Karpas-422 (cell line): Measurements from ENCODE around the gene TMEM116. TPM values are rescaled to one million over a fixed set of nuclear protein-coding genes. Genes with fewer than 3 reads are reported as not detected.
"Not testable (repeated sequence)": the region's sequence is repeated elsewhere in the genome, so short reads cannot be mapped to it uniquely, and the experiment has no call there.

Experiments used
- DNase-seq: peaks from one replicate; pipeline ENCODE4 v3.0.0-alpha.2; 2015
- H2AFZ ChIP-seq: fragments of 200-600 bp; sonication (generic); 2 replicates; pipeline ENCODE4 v1.6.1; 2014; ENCODE audit warnings: antibody characterized with exemption, low read length, mixed read lengths
- H3K27ac ChIP-seq: fragments of 200-600 bp; sonication (generic); 2 replicates; pipeline ENCODE4 v1.5.1; 2014; ENCODE audit warnings: mild to moderate bottlenecking, low read length, moderate library complexity
- H3K27me3 ChIP-seq: fragments of 200-600 bp; sonication (generic); 2 replicates; pipeline ENCODE4 v1.6.1; 2014; ENCODE audit warnings: low read length, mixed read lengths
- H3K36me3 ChIP-seq: fragments of 200-600 bp; sonication (generic); 2 replicates; pipeline ENCODE4 v1.6.1; 2014; ENCODE audit warnings: low read length, mixed read lengths; ENCODE audit not compliant: insufficient read depth
- H3K4me1 ChIP-seq: fragments of 200-600 bp; sonication (generic); 2 replicates; pipeline ENCODE4 v1.6.1; 2014; ENCODE audit warnings: mild to moderate bottlenecking, low read length, mixed read lengths
- H3K4me2 ChIP-seq: fragments of 200-600 bp; sonication (generic); 2 replicates; pipeline ENCODE4 v1.6.1; 2014; ENCODE audit warnings: low read length, low read depth, mild to moderate bottlenecking; ENCODE audit not compliant: poor library complexity, severe bottlenecking
- H3K4me3 ChIP-seq: fragments of 200-600 bp; sonication (generic); 2 replicates; pipeline ENCODE4 v1.5.1; 2014; ENCODE audit warnings: mild to moderate bottlenecking, antibody characterized with exemption, low read length, mixed read lengths
- H3K79me2 ChIP-seq: fragments of 200-600 bp; sonication (generic); 2 replicates; pipeline ENCODE4 v1.6.1; 2014; ENCODE audit warnings: mild to moderate bottlenecking, low read length, mixed read lengths
- H3K9ac ChIP-seq: fragments of 200-600 bp; sonication (generic); 2 replicates; pipeline ENCODE4 v1.6.0; 2014; ENCODE audit warnings: low read length
- H3K9me2 ChIP-seq: fragments of 200-600 bp; sonication (generic), shearing (Covaris generic); replicated peaks from 2 replicates; pipeline ENCODE4 v1.6.0; 2014; ENCODE audit warnings: mild to moderate bottlenecking, low read length, moderate library complexity; ENCODE audit not compliant: insufficient read depth
- H3K9me3 ChIP-seq: fragments of 300-700, 200-600 bp; sonication (generic); 2 replicates; pipeline ENCODE4 v1.6.1; 2014; ENCODE audit warnings: low read length, mixed read lengths
- H4K20me1 ChIP-seq: fragments of 200-600 bp; sonication (generic); 2 replicates; pipeline ENCODE4 v1.6.1; 2014; ENCODE audit warnings: mild to moderate bottlenecking, antibody characterized with exemption, low read length, low read depth; ENCODE audit not compliant: insufficient read depth
- total RNA-seq: library from RNA; depleted of rRNA; stranded (reverse); fragments of >200 nt; shearing (Covaris generic); gene quantifications from 2 replicates; pipeline ENCODE4 v1.2.3, GENCODE V29; 2014; ENCODE audit warnings: low replicate concordance

Gene TMEM116
- total RNA-seq, 1 experiment from 2014 or later: 56.6 TPM

DNA sequence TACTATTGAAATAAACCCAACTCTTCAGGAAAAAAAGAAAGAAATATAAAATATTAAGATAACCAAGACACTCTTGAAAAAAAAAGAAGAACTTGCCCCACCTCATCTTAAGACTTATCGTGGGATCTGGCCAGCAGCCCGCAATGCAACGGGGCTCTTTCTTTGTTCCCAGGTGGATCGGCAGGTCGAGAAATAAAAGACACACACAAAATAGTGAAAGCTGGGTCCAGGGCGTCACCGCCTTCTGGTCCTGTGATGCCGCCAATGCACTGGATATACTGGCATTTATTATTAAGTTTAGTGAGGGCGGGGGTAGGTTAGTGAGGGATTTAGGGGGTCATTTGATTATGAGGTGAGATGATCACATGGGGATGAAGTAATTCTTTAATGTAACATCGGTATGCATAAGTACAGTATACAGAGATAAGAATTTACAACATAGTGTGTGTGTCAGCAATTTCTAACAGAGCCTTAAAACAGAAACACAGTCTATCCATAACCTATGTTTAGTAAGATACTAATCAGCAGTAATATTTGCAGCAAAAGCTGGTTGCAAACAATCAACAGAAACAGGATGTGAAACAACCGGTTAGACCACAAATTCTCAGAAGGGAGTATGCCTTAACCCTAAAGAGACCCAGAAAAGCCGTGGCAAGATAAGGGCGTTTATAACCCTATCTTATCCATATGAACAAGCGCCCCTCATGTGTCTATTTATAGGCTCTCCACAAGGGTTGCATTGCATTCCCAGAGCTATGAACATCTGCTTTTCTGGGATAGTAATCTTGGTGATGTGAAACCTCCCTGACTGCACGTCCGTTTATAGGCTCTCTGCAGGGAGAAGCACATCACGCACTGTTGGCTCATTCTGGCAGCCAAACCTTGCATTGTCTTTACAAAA is 18.5 kb downstream of the TMEM116 start:
- H3K9ac ChIP-seq: peak overlapping the region; percentile 72
- H3K36me3 ChIP-seq, H4K20me1 ChIP-seq, H3K9me2 ChIP-seq, H3K27me3 ChIP-seq, H3K9me3 ChIP-seq: not testable (repeated sequence)
- H3K79me2 ChIP-seq: peaks cover 16% of the 10 kb centered on the region
- peak overlapping the region; percentile 97 for H3K27ac ChIP-seq
- H3K4me2 ChIP-seq: peak overlapping the region; percentile 79
- H3K4me3 ChIP-seq: peak overlapping the region; percentile 50
- peaks cover 78% of the 10 kb centered on the region for H3K4me1 ChIP-seq
- peak; percentile 85 for DNase-seq
- 0 out of 2 replicates have a peak overlapping the region, but pooled peaks have one; percentile 37 for H2AFZ ChIP-seq

DNA sequence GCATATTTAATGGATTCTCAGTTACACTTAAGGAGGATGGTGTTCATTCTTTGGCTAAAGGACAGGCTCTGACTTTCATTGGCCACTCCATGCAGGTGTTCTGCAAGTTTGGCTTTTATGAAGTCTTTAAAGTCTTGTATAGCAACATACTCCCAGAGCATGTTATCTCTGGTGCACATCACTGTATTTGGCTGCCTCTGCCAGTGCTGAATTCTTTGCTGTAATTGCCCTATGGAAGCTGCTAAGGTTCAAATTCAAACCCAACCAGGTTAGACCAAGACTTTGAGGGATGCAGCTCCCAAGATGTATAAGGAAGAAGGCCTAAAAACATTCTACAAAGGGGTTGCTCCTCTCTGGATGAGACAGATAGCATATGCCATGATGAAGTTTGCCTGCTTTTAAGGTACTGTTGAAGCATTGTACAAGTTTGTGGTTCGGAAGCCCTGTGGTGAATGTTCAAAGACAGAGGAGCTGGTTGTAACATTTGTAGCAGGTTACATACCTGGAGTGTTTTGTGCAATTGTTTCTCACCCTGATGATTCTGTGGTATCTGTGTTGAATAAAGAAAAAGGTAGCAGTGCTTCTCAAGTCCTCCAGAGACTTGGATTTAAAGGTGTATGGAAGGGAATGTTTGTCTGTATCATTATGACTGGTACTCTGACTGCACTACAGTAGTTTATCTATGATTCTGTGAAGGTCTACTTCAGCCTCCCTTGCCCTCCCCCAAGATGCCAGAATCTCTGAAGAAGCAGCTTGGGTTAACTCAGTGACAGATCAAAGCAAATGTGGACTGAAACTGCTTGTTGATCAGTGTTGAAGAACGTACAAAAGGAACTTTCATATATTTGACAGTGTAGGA is 19.4 kb downstream of the TMEM116 start:
- H3K4me3 ChIP-seq: peak overlapping the region; percentile 50
- H3K9ac ChIP-seq: peak overlapping the region; percentile 72
- peak overlapping the region; percentile 97 for H3K27ac ChIP-seq
- H3K79me2 ChIP-seq: peaks cover 16% of the 10 kb centered on the region
- H3K36me3 ChIP-seq: no peaks in the 10 kb centered on the region; the same call in 1 of the 2 replicates
- no peaks in the 10 kb centered on the region for H4K20me1 ChIP-seq
- no peaks in the 10 kb centered on the region for H3K9me3 ChIP-seq
- peak overlapping the region; percentile 26; the same call in 1 of the 2 replicates for H2AFZ ChIP-seq
- peak; percentile 68 for DNase-seq
- H3K4me1 ChIP-seq: peaks cover 70% of the 10 kb centered on the region
- H3K4me2 ChIP-seq: peak overlapping the region; percentile 79
- H3K9me2 ChIP-seq: no peaks in the 10 kb centered on the region
- H3K27me3 ChIP-seq: no peaks in the 10 kb centered on the region

DNA sequence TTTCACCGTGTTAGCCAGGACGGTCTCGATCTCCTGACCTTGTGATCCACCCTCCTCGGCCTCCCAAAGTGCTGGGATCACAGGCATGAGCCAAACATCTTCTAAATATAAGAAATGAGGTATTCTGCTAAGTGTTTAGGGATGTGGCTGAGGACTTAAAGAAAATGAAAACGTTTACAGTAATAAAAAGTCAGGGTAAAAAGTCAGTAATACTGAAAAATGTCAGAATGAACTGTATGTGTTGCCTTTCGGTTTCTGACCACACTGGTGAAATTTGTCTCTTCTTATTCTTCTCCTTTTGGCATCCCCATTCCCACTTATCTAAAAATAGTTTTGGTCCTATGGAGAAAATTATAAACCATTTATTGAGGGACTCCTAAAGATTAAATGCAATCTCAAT is 20.5 kb downstream of the TMEM116 start:
- H3K36me3 ChIP-seq: no peaks in the 10 kb centered on the region; the same call in 1 of the 2 replicates
- H3K9me2 ChIP-seq: no peaks in the 10 kb centered on the region
- no peaks in the 10 kb centered on the region for H4K20me1 ChIP-seq
- peak overlapping the region; percentile 50 for H3K4me3 ChIP-seq
- H3K4me1 ChIP-seq: peaks cover 59% of the 10 kb centered on the region
- H2AFZ ChIP-seq: no peak overlapping the region
- DNase-seq: no peak
- peak overlapping the region; percentile 79 for H3K4me2 ChIP-seq
- peak overlapping the region; percentile 72 for H3K9ac ChIP-seq
- H3K27ac ChIP-seq: peak overlapping the region; percentile 97
- H3K9me3 ChIP-seq: no peaks in the 10 kb centered on the region
- H3K79me2 ChIP-seq: peaks cover 15% of the 10 kb centered on the region
- H3K27me3 ChIP-seq: no peaks in the 10 kb centered on the region

DNA sequence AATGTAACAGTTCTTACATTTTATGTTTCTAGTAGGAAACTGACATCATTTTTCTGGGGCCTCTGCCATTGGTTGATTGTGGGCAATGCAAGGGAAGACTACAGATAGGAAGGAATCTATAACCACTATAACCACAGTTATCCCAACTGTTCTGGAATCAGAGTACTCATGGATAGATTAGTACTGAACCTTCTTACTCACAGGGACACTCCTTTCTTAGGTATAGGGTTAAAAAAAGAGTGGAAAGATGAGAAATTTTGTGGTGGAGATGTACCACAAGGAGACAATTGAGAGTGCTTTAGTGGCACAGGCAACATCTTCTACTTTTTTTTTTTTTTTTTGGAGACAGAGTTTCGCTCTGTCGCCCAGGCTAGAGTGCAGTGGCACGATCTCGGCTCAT is 21.0 kb downstream of the TMEM116 start:
- H2AFZ ChIP-seq: peak overlapping the region; percentile 68; the same call in 1 of the 2 replicates
- H3K79me2 ChIP-seq: peaks cover 12% of the 10 kb centered on the region
- peak overlapping the region; percentile 97 for H3K27ac ChIP-seq
- H3K9me3 ChIP-seq: no peaks in the 10 kb centered on the region
- peak overlapping the region; percentile 79 for H3K4me2 ChIP-seq
- no peaks in the 10 kb centered on the region; the same call in 1 of the 2 replicates for H3K36me3 ChIP-seq
- H3K9me2 ChIP-seq: no peaks in the 10 kb centered on the region
- H3K4me3 ChIP-seq: no peak overlapping the region
- H3K9ac ChIP-seq: 0 out of 2 replicates have a peak overlapping the region, but pooled peaks have one; percentile 22
- no peaks in the 10 kb centered on the region for H3K27me3 ChIP-seq
- peaks cover 54% of the 10 kb centered on the region for H3K4me1 ChIP-seq
- DNase-seq: no peak
- no peaks in the 10 kb centered on the region for H4K20me1 ChIP-seq

DNA sequence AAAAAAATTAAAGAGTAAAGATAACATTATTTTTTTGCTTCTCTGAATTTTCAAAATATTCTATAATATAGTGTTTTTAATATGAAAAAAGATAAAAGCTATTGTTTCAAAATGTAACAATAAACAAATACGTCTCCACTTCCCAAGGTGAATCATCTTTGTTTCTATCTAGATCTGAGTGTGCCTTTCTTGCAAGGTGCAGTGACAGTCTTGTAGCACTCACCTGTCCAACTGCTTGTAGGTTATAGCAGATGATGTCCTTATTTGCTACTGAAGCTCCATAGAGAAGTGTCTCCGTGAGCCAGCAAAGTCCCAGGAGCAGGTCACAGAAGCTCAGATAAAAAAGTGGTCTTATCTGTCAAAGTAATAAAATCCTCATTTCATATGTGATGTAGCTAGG is 21.4 kb downstream of the TMEM116 start:
- Histone ChIP-seq H3K4me2 (no peak overlapping the region), H3K9me2 (no peaks in the 10 kb centered on the region), H3K27ac (peak overlapping the region; percentile 97), H3K4me3 (no peak overlapping the region), H3K9ac (no peak overlapping the region), H4K20me1 (no peaks in the 10 kb centered on the region), H3K4me1 (peaks cover 50% of the 10 kb centered on the region), H3K79me2 (peaks cover 8% of the 10 kb centered on the region), H2AFZ (peak overlapping the region; percentile 68; the same call in 1 of the 2 replicates), H3K27me3 (no peaks in the 10 kb centered on the region), H3K9me3 (no peaks in the 10 kb centered on the region), H3K36me3 (no peaks in the 10 kb centered on the region; the same call in 1 of the 2 replicates)
- DNase-seq: no peak

DNA sequence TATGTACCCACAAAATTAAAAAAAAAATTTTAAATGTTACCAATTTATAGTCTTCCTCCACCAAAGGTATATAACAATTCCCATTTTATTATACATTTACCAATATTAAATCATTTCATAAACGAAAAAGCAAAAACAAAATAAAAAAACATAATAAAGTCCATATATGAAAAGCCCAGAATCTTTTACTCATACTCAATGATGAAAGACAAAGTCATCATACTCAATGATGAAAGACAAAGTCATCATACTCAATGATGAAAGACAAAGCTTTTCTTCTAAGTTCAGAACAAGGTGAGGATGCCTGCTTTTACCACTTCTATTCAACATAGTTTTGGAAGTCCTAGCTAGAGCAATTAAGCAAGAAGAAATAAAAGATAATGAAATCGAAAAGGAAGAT is 28.1 kb downstream of the TMEM116 start:
- Histone ChIP-seq H3K9me3 (no peaks in the 10 kb centered on the region), H3K9me2 (no peaks in the 10 kb centered on the region), H4K20me1 (no peaks in the 10 kb centered on the region), H3K79me2 (peaks cover 24% of the 10 kb centered on the region), H3K36me3 (no peaks in the 10 kb centered on the region), H3K4me2 (no peak overlapping the region), H2AFZ (no peak overlapping the region), H3K27me3 (no peaks in the 10 kb centered on the region), H3K4me3 (no peak overlapping the region), H3K9ac (no peak overlapping the region), H3K4me1 (peaks cover 17% of the 10 kb centered on the region), H3K27ac (no peak overlapping the region)
- no peak for DNase-seq

DNA sequence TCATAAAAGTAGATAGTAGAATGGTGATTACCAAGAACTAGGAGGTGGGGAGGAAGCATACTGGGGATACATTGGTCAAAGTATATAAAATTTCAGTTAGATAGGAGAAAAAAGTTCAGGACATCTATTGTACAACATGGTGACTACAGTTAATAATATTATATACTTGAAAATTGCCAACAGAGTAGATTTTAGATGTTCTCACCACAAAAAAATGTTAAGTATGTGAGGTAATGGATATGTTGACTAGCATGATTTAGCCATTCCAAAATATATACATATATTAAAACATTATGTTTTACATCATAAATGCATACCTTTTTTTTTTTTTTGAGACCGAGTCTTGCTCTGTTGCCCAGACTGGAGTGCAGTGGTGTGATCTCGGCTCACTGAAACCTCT is 31.0 kb downstream of the TMEM116 start:
- Histone ChIP-seq H3K27me3 (no peaks in the 10 kb centered on the region), H3K27ac (no peak overlapping the region), H3K4me3 (no peak overlapping the region), H3K4me1 (peaks cover 32% of the 10 kb centered on the region), H3K4me2 (no peak overlapping the region), H2AFZ (no peak overlapping the region), H4K20me1 (no peaks in the 10 kb centered on the region), H3K9ac (no peak overlapping the region), H3K36me3 (no peaks in the 10 kb centered on the region), H3K9me2 (no peaks in the 10 kb centered on the region), H3K9me3 (no peaks in the 10 kb centered on the region), H3K79me2 (peaks cover 24% of the 10 kb centered on the region)
- no peak for DNase-seq

DNA sequence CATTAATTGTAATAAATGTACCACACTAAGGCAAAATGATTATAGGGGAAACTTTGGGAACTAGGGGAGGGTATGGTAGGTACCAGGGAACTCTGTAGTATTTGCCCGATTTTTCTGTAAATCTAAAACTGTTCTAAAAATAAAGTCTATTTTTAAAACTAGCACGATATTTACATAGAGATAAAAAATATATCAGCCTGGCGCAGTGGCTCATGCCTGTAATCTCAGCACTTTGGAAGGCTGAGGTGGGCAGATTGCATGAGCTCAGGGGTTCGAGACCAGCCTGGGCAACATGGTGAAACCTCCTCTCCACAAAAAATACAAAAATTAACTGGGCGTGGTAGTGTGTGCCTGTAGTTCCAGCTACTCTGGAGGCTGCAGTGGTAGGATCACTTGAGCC is 32.4 kb downstream of the TMEM116 start:
- Histone ChIP-seq H3K79me2 (peaks cover 21% of the 10 kb centered on the region), H2AFZ (peak overlapping the region; percentile 80), H3K9me2 (no peaks in the 10 kb centered on the region), H3K27me3 (no peaks in the 10 kb centered on the region), H3K4me2 (peak overlapping the region; percentile 65), H3K9me3 (no peaks in the 10 kb centered on the region), H3K27ac (peak overlapping the region; percentile 67), H3K4me3 (peak overlapping the region; percentile 14; the same call in 1 of the 2 replicates), H3K36me3 (no peaks in the 10 kb centered on the region), H3K9ac (0 out of 2 replicates have a peak overlapping the region, but pooled peaks have one; percentile 18), H3K4me1 (peaks cover 41% of the 10 kb centered on the region), H4K20me1 (no peaks in the 10 kb centered on the region)
- DNase-seq: peak; percentile 60
